Endothelial cell of umbilical vein (primary cell): ENCODE results near the gene HCN2. TPM values are rescaled to one million over a fixed set of nuclear protein-coding genes. Genes with fewer than 3 reads are reported as not detected.

Experiments
- BruUV-seq: library from RNA; stranded (reverse); fragments of 400-500 nt; replicated peaks from 2 replicates; lab custom pipeline; 2021; lab: Mats Ljungman, UMichigan
- CTCF ChIA-PET: fragments of 300-600, 350-600 bp; sonication (Branson Sonifier 250); formaldehyde crosslinking; loops from one replicate; lab custom pipeline; 2021; ENCODE audit warnings: antibody characterized with exemption, inconsistent platforms; lab: Charles Lee
- POLR2A ChIA-PET: fragments of 300-600, 350-600 bp; sonication (Branson Sonifier 250); formaldehyde crosslinking; loops from one replicate; lab custom pipeline; 2021; ENCODE audit warnings: antibody characterized with exemption, inconsistent platforms; lab: Charles Lee
- DNase-seq: peaks from one replicate; pipeline ENCODE4 v3.0.0-alpha.2; 2011; ENCODE audit warnings: low read depth, low spot score
- FAIRE-seq: peaks from 2 replicates; lab custom pipeline; 2011; peaks lifted over from hg19 to GRCh38; lab: Jason Lieb, UNC
- H2AFZ ChIP-seq: 2 replicates; pipeline ENCODE4 v1.6.0; 2012; ENCODE audit warnings: low read depth, low read length, control low read depth, inconsistent platforms
- H3K27ac ChIP-seq: 2 replicates; pipeline ENCODE4 v1.5.1; 2011; ENCODE audit warnings: low read depth, mild to moderate bottlenecking, control low read depth, low read length, moderate library complexity; ENCODE audit not compliant: insufficient read depth
- H3K27me3 ChIP-seq, 2 experiments: 2 replicates each; pipeline versions ENCODE4 v1.6.0 to v1.6.1; 2011; ENCODE audit warnings: low read length in 2 of 2, mixed read lengths in 1 of 2; ENCODE audit not compliant: control insufficient read depth in 2 of 2, insufficient read depth in 2 of 2
- H3K36me3 ChIP-seq, 2 experiments: 2 replicates in 1 of 2; 3 replicates in 1 of 2; pipeline ENCODE4 v1.5.1; 2011; ENCODE audit warnings: low read length in 2 of 2, mild to moderate bottlenecking in 1 of 2, moderate library complexity in 1 of 2; ENCODE audit not compliant: control insufficient read depth in 2 of 2, insufficient read depth in 2 of 2; ENCODE audit errors: extremely low read depth in 1 of 2
- H3K4me1 ChIP-seq: 3 replicates; pipeline ENCODE4 v1.5.1; 2011; ENCODE audit warnings: mild to moderate bottlenecking, low read length; ENCODE audit not compliant: control insufficient read depth, insufficient read depth; ENCODE audit errors: extremely low read depth
- H3K4me2 ChIP-seq: 2 replicates; pipeline ENCODE4 v1.6.1; 2011; ENCODE audit warnings: low read length, control low read depth, mixed read lengths; ENCODE audit not compliant: insufficient read depth
- H3K4me3 ChIP-seq, 3 experiments: fragments of 200-600 bp in 1 of 3; sonication (generic), shearing (Covaris generic) in 1 of 3; replicated peaks in 1 of 3; 2 replicates each; pipeline ENCODE4 v1.5.1; 2011 to 2016; ENCODE audit warnings: control low read depth in 3 of 3, low read length in 3 of 3, mild to moderate bottlenecking in 2 of 3, inconsistent platforms in 1 of 3, low read depth in 1 of 3, moderate library complexity in 1 of 3; ENCODE audit not compliant: insufficient read depth in 1 of 3
- H3K79me2 ChIP-seq: 2 replicates; pipeline ENCODE4 v1.6.0; 2012; ENCODE audit warnings: low read length, inconsistent platforms; ENCODE audit not compliant: control insufficient read depth, insufficient read depth
- H3K9ac ChIP-seq: replicated peaks from 2 replicates; pipeline ENCODE3; 2011; ENCODE audit warnings: low read length, control low read depth; ENCODE audit not compliant: insufficient read depth; ENCODE audit errors: extremely low read depth
- H3K9me1 ChIP-seq: replicated peaks from 3 replicates; pipeline ENCODE4 v1.6.0; 2011; ENCODE audit warnings: mild to moderate bottlenecking, low read length; ENCODE audit not compliant: control insufficient read depth, insufficient read depth; ENCODE audit errors: extremely low read depth
- H3K9me3 ChIP-seq: replicated peaks from 2 replicates; pipeline ENCODE4 v1.5.1; 2012; ENCODE audit warnings: low read length, inconsistent platforms; ENCODE audit not compliant: control insufficient read depth, insufficient read depth
- H4K20me1 ChIP-seq: replicated peaks from 2 replicates; pipeline ENCODE3; 2011; ENCODE audit warnings: mild to moderate bottlenecking, low read length; ENCODE audit not compliant: control insufficient read depth, insufficient read depth; ENCODE audit errors: extremely low read depth
- CTCF ChIP-seq, 2 donors: IDR thresholded peaks; 1 replicate in 1 of 2; 2 replicates in 1 of 2; pipeline ENCODE4 v1.5.1; 2011; ENCODE audit warnings: low read length in 2 of 2, mild to moderate bottlenecking in 2 of 2, moderate library complexity in 2 of 2, control low read depth in 1 of 2, inconsistent platforms in 1 of 2, low read depth in 1 of 2; ENCODE audit not compliant: insufficient read depth in 1 of 2; ENCODE audit errors: extremely low read depth in 1 of 2
- EZH2 ChIP-seq: IDR thresholded peaks from 2 replicates; pipeline ENCODE4 v1.6.1; 2012; ENCODE audit warnings: borderline replicate concordance, low read depth, mild to moderate bottlenecking, moderate library complexity, low read length, inconsistent platforms; ENCODE audit not compliant: severe bottlenecking
- FOS ChIP-seq: IDR thresholded peaks from 2 replicates; pipeline ENCODE4 v1.6.1; 2011; ENCODE audit warnings: mild to moderate bottlenecking, low read length, moderate library complexity, borderline replicate concordance; ENCODE audit not compliant: insufficient read depth
- GATA2 ChIP-seq: IDR thresholded peaks from 2 replicates; pipeline ENCODE4 v1.7.0; 2011; ENCODE audit warnings: low read depth, mild to moderate bottlenecking, moderate library complexity, mixed read lengths, low read length; ENCODE audit not compliant: insufficient read length, insufficient read depth
- JUN ChIP-seq: IDR thresholded peaks from 2 replicates; pipeline ENCODE4 v1.6.1; 2011; ENCODE audit warnings: borderline replicate concordance, low read depth; ENCODE audit not compliant: insufficient read length, insufficient read depth
- MAX ChIP-seq: IDR thresholded peaks from 2 replicates; pipeline ENCODE4 v1.6.1; 2011; ENCODE audit not compliant: insufficient read depth, insufficient read length
- MYC ChIP-seq: IDR thresholded peaks from one replicate; pipeline ENCODE4 v1.6.1; 2011; ENCODE audit warnings: mild to moderate bottlenecking, low read depth, low read length
- POLR2A ChIP-seq: IDR thresholded peaks from 2 replicates; pipeline ENCODE4 v1.6.1; 2012; ENCODE audit warnings: low read depth, mild to moderate bottlenecking, control low read depth, low read length
- POLR2AphosphoS5 ChIP-seq: IDR thresholded peaks from 2 replicates; pipeline ENCODE4 v1.6.1; 2012; ENCODE audit warnings: low read depth, mild to moderate bottlenecking, control low read depth, low read length, moderate library complexity; ENCODE audit not compliant: insufficient read depth
- dilution Hi-C: fragments of 300-500 bp; cut with MboI; formaldehyde crosslinking; loops from one replicate; pipeline ENCODE4 v1.15.0; 2019; ENCODE audit warnings: low sequenced_read_pairs; ENCODE audit not compliant: extremely low pct_ligation_motif_present
- intact Hi-C: fragments of 100-400 bp; cut with micrococcal nuclease; formaldehyde crosslinking; loops from one replicate; pipeline ENCODE4 v1.10.0; 2022
- polyA plus RNA-seq, 4 experiments: library from polyadenylated mRNA; depleted of rRNA in 3 of 4; stranded (reverse) in 3 of 4; unstranded in 1 of 4; fragments of >200 nt; gene quantifications; 2 replicates each; pipeline versions ENCODE4 v1.2.1 to v1.2.3, GENCODE V29; 2011 to 2012; ENCODE audit warnings: missing spikeins in 1 of 4
- total RNA-seq: library from RNA; stranded (reverse); gene quantifications from 2 replicates; pipeline ENCODE4 v1.2.3, GENCODE V29; 2021

HCN2 gene
- total and polyA plus RNA-seq, 2 donors (not counting 3 experiments of a cell fraction or from before 2014, with no cell fraction given), result 0.18 to 0.53 TPM

GRCh38 chr19:579111-579841, 10.4 kb upstream of the HCN2 start:
- no TSS peak for BruUV-seq

More at GRCh38 chr19:579111-579841, 10.4 kb upstream of the HCN2 start:
- dilution Hi-C loops (no loop called here), intact Hi-C loops (no loop called here)
- H3K79me2 ChIP-seq, result peaks cover 59% of the 10 kb centered on the region
- TF ChIP-seq MAX (no peak), EZH2 (no peak), GATA2 (no peak), POLR2A (no peak), CTCF (IDR thresholded peaks at IDR 0.05; ENCODE audit: extremely low read depth in 1 of 2, insufficient read depth in 1 of 2, low read depth in 1 of 2, low read length in 2 of 2) (no peak), FOS (no peak), JUN (no peak), MYC (no peak), POLR2AphosphoS5 (no peak)
- no peak overlapping the region for H3K9ac ChIP-seq
- CTCF ChIA-PET, result no interaction called here
- no peak overlapping the region for H3K4me2 ChIP-seq
- no peak overlapping the region for H2AFZ ChIP-seq
- no peaks in the 10 kb centered on the region for H3K27me3 ChIP-seq
- no peak overlapping the region for H3K27ac ChIP-seq
- FAIRE-seq (no peak), DNase-seq (no peak)
- peaks cover 2% of the 10 kb centered on the region for H4K20me1 ChIP-seq
- H3K9me3 ChIP-seq, result no peaks in the 10 kb centered on the region
- peaks cover 15% of the 10 kb centered on the region for H3K4me1 ChIP-seq
- POLR2A ChIA-PET, result no interaction called here
- no peaks in the 10 kb centered on the region for H3K9me1 ChIP-seq
- no peak overlapping the region for H3K4me3 ChIP-seq
- H3K36me3 ChIP-seq, result peaks cover 5 to 33% of the 10 kb centered on the region in 2 experiments
